IPS DF 19.7 (cell line): Measurements from ENCODE around the gene EFCC1.

Source experiments
- DNase-seq: peaks from one replicate; pipeline ENCODE4 v3.0.0-alpha.2; 2013; ENCODE audit warnings: low read depth, low spot score

Gene EFCC1

GRCh38 chr3:129032716-129033115 lies 31.6 kb downstream of the EFCC1 start:
- no peak for DNase-seq

DNA sequence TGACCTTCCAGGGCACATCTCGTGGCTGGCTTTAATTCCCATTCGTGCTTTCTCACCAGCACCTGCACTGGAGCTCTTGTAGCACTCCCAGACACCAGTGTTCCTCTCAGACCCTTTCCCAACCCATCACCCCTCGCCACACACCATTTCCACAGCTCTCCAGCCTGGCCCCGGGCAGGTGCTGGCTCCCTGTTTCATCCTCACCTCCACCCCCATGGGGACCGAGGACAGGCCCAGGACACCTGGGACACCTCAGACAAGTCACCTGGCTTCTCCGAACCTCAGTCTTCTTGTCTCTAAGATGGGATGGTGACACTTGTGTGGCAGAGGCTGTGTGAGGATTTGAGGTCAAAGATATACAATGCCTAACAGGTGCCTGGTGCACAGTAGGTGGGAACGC lies 32.0 kb downstream of the EFCC1 start:
- DNase-seq, result no peak

- DNase-seq, result no peak
These were observed 32.7 kb downstream of the EFCC1 start for GRCh38 chr3:129033633-129034321.

- no peak for DNase-seq
These were observed 33.5 kb downstream of the EFCC1 start for GRCh38 chr3:129034642-129035041.

GRCh38 chr3:129035360-129036221 lies 34.5 kb downstream of the EFCC1 start:
- no peak for DNase-seq

DNA sequence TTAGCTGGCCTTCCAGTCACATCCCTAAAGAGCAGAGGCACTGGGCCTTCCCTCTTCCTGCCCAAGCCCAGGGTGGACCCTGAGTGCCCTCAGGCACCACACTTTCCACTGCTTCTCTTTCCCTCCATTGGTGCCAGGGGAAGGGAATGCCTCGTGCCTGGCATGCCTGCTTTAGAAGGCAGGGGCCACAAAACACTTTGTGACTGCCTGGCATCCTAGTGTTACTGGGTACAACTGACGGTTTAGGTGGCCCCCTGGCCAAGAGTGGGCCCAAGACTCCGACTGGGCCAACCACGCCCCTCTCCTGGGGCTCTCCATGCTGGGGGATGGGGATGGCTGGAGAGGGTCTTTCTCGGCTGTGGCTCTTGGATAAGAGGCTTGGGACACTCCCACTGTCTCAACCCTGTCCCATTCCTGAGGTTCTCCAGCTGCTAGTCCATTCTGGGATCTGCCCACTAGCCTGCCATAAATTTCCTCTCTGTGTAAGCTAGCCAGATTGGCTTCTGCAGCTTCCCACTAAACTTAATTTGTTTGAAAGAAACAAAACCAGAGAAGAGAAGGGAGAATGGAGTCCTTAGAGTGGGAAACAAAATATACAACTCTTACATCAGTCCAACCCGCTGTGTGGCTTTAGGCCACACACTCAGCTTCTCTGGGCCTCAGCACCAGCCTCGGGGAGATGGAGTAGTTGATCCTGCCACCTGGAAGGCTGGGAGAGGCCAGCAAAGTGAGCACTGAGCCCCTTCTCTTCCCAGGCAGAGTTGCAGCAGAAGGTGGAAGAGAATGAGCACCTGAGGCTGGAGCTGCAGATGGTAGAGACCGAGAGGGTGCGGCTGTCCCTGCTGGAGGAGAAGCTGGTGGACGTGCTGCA lies 35.4 kb downstream of the EFCC1 start:
- DNase-seq, result no peak

DNA sequence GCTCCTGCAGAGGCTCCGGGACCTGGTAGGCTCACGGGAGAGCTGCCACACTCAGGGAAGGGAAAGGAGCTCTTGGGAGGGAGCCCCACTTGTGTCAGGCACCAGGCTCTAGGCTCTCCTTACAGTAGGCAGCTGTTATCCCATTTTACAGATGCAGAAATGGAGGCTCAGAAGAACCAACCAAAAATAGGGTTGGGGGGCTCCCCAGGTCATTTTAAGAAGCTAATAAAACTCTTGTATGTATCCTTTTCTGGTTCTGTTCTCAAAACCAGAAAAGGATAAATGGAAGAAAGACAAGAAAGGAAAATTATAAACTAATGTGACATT lies 36.0 kb downstream of the EFCC1 start:
- DNase-seq, result no peak

- DNase-seq, result no peak
These were observed 37.2 kb downstream of the EFCC1 start for GRCh38 chr3:129038121-129038855.

GRCh38 chr3:129039271-129040038 lies 38.4 kb downstream of the EFCC1 start:
- no peak for DNase-seq

DNA sequence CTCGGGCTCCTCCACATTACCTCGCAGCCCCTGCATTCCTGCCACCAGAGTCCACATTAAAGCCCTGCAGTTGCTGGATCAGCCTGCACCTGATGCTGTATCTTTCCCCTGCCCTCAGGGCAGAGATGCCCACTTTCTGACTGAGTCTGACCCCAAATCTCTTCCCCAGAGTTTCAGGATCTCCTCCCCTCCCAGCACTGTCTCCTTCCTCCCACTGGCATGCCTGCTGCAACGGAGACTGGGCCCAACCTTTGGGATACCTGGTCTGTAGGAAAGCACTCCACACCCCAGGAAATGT lies 38.9 kb downstream of the EFCC1 start:
- no peak for DNase-seq

DNA sequence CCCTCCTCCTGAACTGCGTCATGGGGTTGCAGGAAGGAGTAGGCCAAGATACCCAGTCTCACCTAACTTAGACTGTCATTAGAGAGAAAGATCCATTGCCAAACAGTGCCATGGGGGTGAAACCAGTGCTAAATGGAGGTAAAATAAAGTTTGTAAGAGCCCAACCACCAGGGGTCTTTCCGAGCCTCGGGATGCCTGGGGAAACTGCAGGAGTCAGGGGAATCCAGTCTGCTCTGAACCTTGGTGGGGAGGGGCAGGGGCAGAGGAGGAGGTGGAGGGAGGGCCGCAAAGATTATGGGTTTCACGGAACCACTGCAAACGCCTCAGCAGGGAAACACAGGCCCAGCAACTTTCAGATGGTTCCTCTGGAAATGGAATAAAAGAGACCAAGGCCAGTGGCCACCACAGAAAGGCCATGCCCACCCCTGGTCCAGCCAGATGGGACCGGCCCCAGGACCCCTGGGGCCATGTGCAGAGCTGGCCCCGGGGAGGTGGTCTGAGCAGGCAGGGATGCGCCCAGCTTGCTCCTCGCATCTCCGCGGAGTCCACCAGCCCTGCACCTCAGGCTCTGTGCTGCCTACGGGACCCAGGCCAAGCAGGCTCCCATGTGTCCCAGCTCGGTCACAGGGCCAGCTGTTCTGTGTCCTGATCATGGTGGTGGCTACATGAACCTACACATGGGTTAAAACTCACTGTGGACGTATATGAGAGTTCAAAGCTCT lies 39.6 kb downstream of the EFCC1 start:
- DNase-seq, result no peak

DNA sequence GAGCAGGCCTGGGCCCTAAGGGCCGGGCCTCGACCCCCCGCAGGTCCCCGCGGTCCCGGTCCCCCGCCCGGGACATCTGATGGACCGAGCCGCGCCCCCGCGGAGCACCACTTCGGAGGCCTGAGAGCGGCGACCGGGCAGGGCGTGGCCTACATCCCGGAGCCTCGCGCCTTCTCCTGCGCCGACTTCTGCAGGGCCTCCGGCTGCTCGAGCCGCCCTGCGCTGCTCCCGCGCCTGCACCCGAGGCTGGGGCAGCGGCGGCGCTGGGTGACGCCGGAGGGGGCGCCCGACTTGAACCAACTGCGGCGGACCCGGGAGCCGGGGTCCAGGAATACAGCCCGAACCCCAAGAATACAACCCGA lies 44.6 kb downstream of the EFCC1 start:
- no peak for DNase-seq

GRCh38 chr3:129046037-129046731 lies 45.1 kb downstream of the EFCC1 start:
- DNase-seq, result no peak

DNA sequence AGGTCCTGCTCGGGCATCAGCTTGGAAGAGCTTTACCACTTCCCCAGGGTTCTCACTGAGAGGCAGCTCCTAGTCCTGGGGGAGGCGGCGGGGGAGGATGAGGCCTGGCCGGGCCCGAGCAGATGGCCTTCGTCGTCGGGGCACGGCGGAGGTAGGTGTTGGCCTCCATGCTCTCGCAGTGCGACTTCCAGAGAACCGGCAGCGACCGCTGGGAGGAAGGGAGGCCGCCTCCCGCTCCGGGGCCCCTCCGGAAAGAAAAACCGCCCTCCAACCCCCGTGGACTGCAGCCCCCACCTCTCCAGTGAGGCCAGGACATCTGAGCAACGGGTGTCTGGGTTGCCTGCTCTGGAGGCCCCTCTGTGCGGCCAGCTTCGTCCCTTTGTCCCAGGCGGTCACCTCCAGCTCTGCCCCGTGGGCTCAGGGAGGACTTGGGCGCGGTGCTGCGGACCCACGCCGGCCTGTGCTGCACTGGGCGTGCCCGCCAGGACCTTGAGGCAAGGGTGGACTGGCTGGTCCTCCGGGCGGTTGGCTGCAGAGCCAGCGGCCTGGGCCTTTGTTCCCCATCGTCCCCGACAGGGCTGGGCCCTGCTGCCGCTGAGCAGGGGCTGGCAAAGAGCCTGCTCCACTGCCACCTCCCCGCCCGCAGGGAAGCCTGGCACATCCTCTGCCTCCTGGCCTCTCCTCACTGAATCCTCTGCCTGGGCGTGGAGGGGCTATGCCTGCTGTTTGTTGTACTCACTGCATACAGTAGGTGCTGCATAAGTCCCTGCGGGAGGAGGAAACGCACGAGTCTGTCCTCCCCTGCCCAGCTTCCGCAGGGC lies 45.8 kb downstream of the EFCC1 start:
- no peak for DNase-seq

DNA sequence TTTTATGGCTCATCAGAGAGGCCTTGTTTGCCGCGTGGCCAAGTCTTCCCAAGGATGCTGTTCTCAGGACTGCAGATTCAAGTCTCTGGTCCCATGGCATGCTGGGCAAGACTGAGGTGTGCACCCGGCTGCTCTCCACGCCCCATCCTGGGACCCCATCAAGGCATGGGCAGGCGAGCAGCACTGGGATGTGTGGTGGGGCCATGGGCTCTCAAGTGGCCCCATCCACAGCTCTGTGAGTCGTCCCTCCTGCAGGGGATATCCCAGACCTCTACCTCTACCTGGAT lies 46.4 kb downstream of the EFCC1 start:
- DNase-seq, result no peak

DNA sequence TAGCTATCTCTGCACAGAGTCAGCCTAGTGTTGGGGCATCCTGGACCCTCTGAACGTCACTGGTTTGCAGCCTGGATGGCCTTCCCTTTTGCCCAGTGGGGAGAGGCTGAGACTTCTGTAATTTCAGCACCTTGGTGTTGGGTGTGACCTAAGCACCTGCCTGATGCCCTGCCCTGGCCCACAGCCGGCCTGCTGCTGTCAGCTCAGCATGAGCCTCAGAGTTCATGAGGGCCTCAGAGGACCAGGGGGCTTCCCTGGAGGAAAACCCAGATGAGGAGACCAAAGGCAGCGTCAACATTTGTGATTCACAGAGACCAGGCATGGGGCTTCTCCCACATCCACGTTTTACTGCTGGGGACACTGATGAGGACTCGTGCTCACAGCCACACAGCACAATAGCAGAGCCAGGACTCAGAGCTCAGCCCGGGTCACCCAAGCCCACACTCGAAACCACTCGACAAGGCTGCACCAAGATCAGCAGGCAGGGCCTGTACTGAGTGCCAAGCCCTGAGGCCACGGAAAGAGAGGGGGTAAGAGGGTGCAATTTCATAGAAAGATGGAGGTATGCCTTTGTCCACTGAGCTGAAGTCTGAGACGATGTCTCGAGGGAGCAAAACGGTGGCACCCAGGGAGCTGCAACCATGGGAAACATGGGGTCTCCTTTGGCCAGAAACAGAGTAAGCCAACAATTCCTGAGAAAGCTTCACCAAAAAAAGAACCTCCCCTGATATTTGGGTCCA lies 49.6 kb downstream of the EFCC1 start:
- DNase-seq, result no peak

DNA sequence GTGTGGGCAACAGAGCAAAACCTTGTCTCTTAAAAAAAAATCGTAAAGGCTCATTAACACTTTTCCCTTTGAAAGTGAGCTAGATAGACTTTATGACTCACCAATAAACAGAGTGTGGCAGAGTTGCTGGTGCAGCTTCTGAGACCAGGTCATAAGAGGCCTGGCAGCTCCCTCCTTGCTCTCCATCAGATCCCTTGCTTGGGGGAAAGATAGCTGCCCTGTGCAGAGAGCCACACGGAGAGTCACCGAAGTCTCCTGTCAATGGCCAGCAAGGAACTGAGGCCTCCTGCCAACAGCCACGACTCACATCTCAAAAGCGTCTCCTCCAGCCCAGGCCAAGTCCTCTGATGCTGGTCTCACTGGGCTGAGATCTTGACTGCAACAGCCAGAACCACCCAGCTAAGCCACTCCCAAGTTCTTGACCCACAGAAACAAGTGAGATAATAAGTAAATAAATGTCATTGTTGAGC lies 50.8 kb downstream of the EFCC1 start:
- no peak for DNase-seq

- DNase-seq, result no peak
These were observed 51.6 kb downstream of the EFCC1 start for GRCh38 chr3:129052675-129053074.
